ENCODE data around the gene TM2D1. TPM values are rescaled to one million over a fixed set of nuclear protein-coding genes. Genes with fewer than 3 reads are reported as not detected.

Gene TM2D1
- total RNA-seq, 1 donor from 2014 or later = 41.0 TPM

GRCh38 chr1:61637470-61637869 is 87.5 kb downstream of the TM2D1 start:
- Histone ChIP-seq H3K9me3 (no peaks in the 10 kb centered on the region), H3K4me1 (peaks cover 14% of the 10 kb centered on the region), H3K36me3 (no peaks in the 10 kb centered on the region), H3K27me3 (no peaks in the 10 kb centered on the region), H3K4me3 (no peak overlapping the region), H3K27ac (peak overlapping the region; percentile 43)
- DNase-seq (no peak), ATAC-seq (no peak)
- TF ChIP-seq CTCF (IDR thresholded peaks at IDR 0.05) = no peak
- intact Hi-C loops (cut with DNase I) = no loop called here

GRCh38 chr1:61636814-61637213 is 88.1 kb downstream of the TM2D1 start:
- Histone ChIP-seq H3K36me3 (no peaks in the 10 kb centered on the region), H3K4me1 (peaks cover 14% of the 10 kb centered on the region), H3K27ac (no peak overlapping the region), H3K9me3 (no peaks in the 10 kb centered on the region), H3K27me3 (no peaks in the 10 kb centered on the region), H3K4me3 (no peak overlapping the region)
- no peak for ATAC-seq
- intact Hi-C loops (cut with DNase I) = no loop called here
- DNase-seq = no peak
- no peak for TF ChIP-seq CTCF (IDR thresholded peaks at IDR 0.05)

- Histone ChIP-seq H3K4me3 (no peak overlapping the region), H3K36me3 (no peaks in the 10 kb centered on the region), H3K9me3 (no peaks in the 10 kb centered on the region), H3K4me1 (peaks cover 14% of the 10 kb centered on the region), H3K27ac (no peak overlapping the region), H3K27me3 (no peaks in the 10 kb centered on the region)
- ATAC-seq (no peak), DNase-seq (no peak)
- no peak for TF ChIP-seq CTCF (IDR thresholded peaks at IDR 0.05)
- intact Hi-C loops (cut with DNase I) = no loop called here
These were observed 88.6 kb downstream of the TM2D1 start for GRCh38 chr1:61636376-61636775.

GRCh38 chr1:61635557-61635956 is 89.4 kb downstream of the TM2D1 start:
- ATAC-seq (no peak), DNase-seq (no peak)
- intact Hi-C loops (cut with DNase I) = no loop called here
- TF ChIP-seq CTCF (IDR thresholded peaks at IDR 0.05) = no peak
- Histone ChIP-seq H3K4me1 (peaks cover 14% of the 10 kb centered on the region), H3K9me3 (no peaks in the 10 kb centered on the region), H3K4me3 (no peak overlapping the region), H3K36me3 (no peaks in the 10 kb centered on the region), H3K27me3 (no peaks in the 10 kb centered on the region), H3K27ac (no peak overlapping the region)

- H3K4me3 ChIP-seq = no peak overlapping the region
- DNase-seq (no peak), ATAC-seq (no peak)
- no peak for TF ChIP-seq CTCF (IDR thresholded peaks at IDR 0.05)
- H3K36me3 ChIP-seq = no peaks in the 10 kb centered on the region
- H3K9me3 ChIP-seq = no peaks in the 10 kb centered on the region
- H3K4me1 ChIP-seq = no peaks in the 10 kb centered on the region
- intact Hi-C loops (cut with DNase I) = no loop called here
- no peak overlapping the region for H3K27ac ChIP-seq
- no peaks in the 10 kb centered on the region for H3K27me3 ChIP-seq
These were observed 93.5 kb downstream of the TM2D1 start for GRCh38 chr1:61631436-61631835.

Other genes with a start within 250 kb of the TM2D1 start
- 56.2 TPM for gene PATJ, start 17.3 kb upstream of the TM2D1 start, total RNA-seq